ENCODE data around the gene CCDC54.
"Not testable (repeated sequence)": the region's sequence is repeated elsewhere in the genome, so short reads cannot be mapped to it uniquely, and the experiment has no call there.

CCDC54 gene

DNA sequence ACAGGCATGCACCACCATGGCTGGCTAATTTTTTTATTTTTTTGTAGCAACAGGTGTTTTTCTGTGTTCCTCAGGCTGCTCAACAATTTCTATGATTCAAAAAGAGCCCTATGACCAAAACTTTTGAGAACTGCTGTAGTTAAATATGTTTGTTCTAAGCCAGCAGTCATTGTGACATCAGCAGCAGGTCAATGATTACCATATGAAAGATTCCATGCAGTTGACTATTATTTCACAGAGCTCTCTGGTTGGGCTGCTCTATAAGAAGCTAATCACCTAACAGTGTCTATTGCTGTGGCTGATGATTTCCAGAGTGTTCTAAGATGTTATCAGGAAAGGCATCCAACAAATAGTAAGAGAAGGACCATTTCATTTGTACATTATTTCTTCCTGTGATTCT is at the start of gene CCDC54:
Gene CCDC54 (plus strand): TSS at position 289 of the 400 bp plus-strand sequence. CDS start 149 bp downstream, outside the sequence.
- no peak for DNase-seq

DNA sequence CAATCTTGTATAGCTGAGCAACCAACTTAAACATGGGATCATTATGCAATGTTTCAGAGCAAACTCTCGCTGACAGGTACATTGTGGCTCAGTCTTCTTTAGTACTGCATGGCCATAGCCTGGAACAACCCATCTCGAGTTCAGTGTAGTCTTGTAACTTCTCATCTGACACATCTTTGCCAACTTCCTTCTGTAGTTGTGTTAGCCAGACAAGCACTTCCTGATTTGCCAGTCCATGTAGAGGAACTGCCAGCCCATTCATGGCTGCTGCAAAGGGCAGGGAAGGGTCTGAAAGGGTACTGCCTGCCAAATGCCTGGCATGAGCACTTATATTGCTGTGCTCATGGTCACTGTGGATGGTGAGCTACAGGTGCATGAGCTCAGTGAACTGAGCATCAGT is 49.2 kb upstream of the CCDC54 start:
- DNase-seq = no peak

DNA sequence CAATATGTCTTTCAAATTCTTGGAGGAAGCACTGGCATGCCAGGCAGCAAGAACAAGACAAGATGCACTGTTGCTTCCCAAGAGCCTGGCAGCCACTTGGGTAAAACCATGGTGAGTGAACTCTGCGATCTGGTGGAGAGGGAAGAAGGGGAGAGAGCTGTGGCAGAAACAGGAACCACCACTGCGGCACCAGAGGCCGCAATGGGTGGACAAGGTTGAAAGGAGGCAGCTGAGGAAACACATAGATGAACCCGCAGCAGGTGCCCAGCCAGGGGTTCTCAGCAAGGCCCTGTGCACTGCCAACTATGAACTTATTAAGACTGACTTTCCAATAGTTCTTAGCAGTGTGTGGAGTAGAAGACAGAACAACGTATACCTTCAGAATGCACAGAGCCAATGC is 48.2 kb upstream of the CCDC54 start:
- no peak for DNase-seq

DNA sequence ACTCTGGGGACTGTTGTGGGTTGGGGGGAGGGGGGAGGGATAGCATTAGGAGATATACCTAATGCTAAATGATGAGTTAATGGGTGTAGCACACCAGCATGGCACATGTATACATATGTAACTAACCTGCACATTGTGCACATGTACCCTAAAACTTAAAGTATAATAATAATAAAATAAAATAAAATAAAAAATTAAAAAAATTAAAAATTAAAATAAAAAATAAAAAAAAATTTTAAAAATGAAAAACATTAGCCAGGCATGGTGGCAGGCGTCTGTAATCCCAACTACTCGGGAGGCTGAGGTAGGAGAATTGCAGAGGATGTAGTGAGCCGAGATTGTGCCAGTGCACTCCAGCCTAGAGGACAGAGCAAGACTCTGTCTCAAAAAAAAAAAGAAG is 37.5 kb upstream of the CCDC54 start:
- not testable (repeated sequence) for DNase-seq

DNA sequence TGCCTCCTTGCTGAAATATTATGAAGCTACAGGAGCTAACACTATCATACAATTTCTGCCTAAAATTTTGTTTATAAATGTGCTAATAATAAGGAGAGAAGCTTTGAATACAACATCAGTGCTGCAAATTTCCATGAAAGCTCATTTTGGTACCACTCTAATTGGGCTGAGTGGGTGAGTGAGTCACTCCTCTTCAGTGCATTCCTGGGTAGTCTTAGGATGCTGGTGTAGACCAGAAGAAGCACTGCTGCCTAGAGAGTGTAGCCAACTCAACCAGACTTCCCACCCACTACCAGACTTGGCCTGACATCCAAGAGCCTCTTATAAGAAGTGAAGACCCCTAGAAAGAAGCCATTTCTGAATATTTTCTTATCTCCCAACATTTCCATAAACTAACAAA is 32.5 kb upstream of the CCDC54 start:
- no peak for DNase-seq

DNA sequence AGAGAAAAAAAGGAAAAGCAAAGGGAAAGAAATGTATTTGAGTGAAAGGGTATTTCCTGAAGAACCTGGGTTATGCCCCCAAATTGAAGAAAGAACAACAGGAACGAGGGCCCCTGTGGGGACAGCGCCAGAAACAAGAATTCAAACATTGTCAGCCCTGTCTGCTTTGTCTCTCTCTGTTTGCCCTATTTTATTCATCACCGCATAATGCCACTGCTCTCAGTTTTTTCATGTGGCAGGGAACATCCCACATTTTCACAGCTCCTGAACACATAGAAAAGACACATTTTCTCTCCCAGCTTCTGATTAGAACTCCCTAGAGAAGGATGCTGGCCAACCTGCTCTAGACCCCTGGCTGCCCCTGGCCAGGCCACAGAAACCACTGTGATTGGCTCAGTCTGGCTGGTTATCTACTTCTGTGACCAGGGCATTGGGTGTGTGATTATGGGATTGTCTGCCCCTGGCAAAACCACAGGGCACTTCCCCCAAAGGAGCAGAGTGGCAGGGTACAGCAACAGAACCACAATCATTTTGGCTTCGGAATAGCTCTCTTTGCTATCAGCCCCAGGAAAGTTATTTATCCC is 31.3 kb upstream of the CCDC54 start:
- no peak for DNase-seq

DNA sequence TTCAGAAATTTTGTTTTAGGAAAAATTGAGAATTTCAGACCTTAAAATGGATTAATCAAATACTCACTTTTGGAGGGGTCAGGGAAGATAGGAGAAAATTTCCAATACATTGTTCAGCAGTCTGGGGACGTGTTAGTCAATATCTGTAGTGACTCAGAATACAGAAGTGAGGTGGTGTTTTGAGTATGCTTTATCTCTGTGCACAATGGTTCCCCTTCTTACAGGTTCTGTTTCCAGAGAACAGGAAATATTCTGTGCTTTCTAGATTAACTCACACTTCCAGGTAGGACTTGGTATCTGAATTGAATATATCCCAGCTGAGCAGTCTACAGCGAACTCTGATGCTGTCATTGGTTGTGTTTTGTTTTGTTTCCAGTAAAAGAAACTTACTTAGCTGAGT is 30.7 kb upstream of the CCDC54 start:
- no peak for DNase-seq

DNA sequence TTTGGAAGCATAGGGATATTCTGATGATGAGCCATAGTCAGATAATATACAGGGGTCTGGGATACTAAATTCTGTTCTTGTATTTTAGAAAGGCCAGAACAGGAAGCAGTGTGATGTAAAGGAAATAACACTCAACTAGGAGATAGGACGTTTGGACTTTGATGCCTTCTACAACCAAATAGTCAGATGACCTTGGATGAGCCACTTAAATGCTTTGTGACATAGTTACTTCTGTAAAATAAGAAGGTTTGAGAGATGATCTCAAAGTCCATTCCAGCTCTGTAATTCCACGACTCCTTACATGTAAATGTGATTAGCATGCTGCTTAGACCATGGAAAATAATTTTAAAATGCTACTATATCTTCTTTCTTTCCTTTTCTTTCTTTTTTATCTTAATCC is 29.5 kb upstream of the CCDC54 start:
- no peak for DNase-seq

DNA sequence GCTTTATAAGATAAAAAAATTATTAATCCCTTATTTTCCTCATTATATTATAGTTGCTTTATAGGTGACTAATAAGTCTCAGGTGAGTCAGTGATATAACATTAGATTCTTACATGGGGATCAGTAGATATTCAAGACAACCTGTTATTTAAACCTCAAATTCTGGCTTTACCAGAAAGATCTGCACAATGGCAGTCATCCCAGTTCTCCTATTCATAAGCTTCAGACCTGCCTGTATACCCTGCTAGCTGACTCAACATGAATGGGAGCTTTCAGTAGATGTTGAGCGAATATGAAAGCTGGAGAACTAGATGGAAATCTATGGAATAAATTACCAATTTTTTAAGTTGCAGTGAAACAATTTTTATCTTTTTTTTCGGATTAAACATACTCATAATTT is 20.5 kb upstream of the CCDC54 start:
- DNase-seq = no peak

DNA sequence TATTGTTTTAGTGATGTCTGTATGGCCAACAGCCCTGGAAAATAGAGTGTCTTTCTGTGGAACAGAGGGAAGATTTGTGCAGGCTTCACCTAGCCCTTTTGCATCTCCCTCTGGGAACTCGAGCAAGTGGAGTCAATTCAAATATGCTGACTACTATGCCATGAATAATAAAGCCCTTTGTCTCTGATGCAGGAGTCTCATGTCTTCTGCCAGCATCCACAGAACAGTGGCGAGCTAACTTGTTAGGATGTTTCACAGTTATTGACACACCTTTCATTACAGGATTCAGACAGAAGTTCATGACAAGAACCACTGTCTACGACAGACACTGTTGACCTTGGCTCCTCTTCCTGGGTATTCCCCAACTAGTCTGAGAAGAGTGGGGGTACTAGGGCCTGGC is 15.6 kb upstream of the CCDC54 start:
- no peak for DNase-seq

DNA sequence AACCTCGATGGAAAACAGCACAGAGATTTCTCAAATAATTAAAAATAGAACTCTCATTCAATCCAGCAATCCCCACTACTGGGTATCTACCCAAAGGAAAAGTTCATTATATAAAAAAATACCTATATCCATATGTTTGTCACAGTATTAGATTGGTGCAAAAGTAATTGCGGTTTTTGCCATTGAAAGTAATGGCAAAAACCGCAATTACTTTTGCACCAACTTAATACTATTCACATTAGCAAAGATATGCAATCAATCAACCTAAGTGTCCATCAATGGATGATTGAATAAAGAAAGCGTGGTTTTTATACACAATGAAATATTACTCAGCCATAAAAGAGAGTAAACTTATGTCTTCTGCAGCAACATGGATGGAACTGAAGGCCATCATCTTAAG is 12.2 kb upstream of the CCDC54 start:
- no peak for DNase-seq

DNA sequence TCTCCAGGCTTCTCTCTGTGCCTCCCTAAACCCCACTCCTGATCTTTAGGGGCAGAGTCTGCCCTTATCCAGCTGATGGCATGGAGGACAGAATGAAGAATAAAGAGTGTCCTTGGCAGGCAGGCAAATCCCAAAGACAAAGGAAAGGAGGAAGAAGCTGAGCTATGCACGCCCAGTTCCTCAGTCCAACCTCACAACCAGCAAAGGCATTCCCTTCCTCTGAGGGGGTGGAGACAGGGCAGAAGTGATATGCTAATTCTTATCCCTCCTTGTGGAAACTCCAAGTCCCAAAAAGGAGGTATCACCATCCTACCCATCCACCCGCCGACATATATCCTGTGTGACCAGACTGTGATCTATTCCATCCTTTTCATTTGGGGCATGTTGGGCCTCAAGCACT is 10.5 kb upstream of the CCDC54 start:
- DNase-seq = peak; percentile 32

DNA sequence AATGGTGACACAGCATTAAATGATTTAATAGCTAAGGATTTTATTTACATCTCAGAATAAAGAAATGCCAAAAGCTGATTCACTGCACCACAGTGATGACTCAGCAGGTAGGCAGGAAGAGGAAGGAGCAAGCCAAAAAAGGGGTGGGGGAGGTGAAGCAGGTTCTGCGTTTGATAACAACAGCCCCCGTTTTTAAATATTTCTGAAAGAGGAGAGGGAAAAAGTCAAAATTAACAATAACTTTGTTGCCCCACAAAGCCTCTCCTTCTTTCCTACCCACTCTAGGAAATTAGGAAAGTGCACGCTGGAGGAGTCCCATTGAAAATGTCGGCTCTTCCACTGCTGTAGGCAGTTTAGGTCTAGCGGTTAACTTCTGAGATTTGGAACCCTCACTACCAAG is 9.9 kb upstream of the CCDC54 start:
- peak; percentile 85 for DNase-seq

DNA sequence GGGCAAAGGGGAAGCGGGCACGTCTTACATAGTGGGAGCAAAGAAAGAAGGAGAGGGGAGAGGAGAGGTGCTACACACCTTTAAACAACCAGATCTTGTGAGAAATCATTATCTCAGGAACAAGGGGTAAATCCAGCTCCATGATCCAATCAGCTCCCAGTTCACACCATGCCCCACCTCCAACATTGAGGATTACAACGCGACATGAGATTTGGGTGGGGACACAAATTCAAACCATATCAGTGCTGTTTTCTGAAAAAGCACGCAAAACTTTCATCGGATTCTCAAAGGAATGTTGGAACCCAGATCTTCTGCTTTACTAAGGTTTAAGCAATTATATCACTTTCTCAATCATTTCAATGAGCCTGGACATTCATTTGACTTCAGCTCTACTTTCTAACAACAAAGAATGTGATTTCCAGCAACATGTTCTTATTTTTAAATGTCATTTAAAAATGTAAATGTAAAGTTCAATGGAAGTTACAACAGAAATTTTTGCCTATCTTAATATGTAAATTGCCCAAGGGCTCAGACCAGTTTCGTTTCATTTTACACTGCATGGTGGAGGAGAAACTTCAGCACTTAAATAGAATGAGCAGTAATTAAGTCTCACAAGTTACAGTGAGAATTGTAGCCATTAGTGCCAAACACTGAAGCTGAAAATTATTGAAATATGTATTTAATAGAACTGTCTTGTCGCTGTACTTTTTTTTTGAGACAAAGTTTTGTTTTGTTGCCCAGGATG is 8.4 kb upstream of the CCDC54 start:
- DNase-seq = no peak

DNA sequence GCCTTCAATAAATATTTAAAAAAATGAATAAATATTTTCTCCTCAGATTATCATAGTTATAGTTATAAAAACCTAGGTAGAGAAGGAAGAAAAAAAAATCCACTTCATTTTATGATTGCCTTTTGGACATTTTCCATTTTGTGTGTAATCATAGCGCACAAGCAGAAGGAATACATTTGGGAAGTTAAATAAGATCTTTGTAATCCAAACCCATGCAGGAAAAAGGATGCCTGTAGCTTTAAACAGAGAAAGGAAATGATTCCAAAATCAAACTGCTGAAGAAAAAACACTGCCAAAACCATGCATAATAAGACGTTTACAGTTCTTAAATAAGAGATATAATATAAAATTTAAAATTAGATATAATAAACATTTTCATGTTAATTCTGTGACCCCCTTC is 7.4 kb upstream of the CCDC54 start:
- DNase-seq = no peak

DNA sequence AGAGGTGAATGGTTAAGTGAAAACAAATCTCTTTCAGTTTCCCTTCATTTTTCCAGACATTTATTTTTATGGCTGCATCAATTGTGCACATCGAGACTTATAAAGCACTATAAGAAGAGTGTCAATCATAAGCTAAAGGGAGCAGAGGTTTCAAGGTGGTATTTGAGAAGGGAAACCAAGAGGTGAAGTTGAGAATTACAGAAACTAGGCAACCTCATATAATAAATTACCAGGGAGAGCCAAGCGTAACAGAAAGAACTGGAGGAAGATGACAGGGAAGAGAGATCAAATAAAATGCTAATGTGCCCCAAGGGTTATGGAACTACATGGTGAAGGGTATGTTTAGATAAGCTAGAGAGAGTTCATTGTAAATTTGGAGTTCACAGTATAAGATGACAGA is 6.3 kb upstream of the CCDC54 start:
- DNase-seq = no peak

DNA sequence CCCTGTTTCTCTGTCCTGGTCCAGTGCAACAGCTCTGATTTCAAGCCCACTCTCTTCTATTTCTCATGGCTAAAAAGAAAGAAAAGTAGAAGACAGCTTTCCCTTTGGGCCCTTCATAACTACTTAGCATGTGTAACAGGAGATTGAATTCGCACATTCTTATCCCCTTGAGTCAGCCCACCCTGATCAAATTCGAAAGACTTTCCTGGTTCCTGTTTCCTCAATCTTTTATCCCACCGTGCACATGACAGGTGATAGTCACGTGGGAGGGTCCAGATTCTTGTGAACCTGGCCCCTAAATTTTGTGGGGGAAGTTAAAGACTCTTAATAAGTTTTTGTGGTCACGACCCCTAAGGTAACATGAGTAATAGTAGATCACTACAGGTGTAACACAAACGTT is 4.7 kb upstream of the CCDC54 start:
- DNase-seq = no peak

DNA sequence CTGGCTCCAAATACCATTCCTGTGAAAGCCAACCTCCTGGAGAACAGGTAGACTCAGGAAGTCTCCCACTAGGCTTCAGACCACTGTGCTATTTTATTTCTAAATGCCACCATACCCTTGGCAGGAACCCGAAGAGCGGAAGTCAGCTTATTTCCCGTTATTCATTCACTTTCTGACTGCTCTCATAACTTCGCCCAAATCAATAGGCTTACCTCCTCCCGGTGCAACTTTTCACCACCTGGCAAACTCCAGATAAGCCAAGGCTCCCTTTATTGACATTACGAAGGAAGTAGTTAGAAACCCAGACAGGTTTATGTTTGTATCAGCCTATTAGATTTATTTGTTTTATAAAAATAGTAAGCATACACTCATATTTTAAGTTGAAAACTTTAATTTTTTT is 3.3 kb upstream of the CCDC54 start:
- no peak for DNase-seq

DNA sequence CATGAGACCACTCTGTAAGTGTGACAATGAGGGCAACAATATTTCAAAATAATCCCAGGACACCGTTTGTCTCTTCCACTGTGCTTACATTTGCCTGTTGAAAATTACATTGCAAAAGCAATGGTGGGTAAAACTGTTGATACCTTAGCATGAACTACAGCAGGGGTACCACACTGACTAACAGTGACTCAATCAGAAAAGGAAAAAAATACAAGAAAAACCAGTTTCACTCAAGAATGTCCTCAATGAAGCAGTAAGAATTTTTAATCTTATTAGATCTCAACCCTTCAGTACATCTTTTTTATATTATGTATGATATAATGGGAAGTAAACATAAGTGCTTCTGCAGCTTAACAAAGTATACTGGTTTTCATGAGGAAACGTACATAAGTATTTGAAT is 1.6 kb upstream of the CCDC54 start:
- no peak for DNase-seq

DNA sequence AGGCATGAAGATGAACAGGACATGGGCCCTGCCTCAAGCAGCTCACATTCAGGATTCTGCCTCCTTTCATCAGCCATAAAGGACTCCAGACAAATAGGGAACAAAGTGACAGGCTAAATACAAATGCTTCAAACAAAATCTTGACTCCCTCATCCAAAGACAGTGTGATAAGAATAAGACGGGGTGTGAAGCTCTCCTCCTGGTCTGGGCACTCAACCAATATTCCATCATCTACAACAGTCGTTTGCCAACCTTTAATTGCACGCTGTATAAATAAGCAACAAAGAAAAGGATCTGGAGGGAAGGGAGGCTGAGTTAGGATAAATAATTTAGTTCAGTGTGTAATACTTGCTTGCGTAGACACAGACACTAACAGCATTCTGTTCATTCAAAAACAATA is 5.4 kb downstream of the CCDC54 start:
- no peak for DNase-seq

DNA sequence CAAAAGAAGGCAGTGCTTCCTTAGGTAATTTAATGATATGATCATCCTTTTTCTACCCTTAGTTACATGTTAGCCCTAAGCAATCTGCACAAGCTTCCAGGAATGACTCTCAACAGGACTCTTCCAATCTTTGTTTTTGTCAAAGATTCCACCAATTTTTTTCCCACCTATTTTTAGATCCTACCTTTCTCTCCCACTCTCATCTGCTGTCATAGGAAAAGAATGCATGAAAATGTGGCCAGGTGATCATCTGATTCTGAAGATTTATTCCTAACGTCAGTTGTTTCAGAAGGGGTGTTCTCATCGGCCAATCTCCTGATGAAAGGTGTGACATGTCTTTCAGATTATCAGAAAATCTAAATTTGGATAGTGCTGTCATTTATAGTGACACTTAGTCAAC is 7.2 kb downstream of the CCDC54 start:
- no peak for DNase-seq

DNA sequence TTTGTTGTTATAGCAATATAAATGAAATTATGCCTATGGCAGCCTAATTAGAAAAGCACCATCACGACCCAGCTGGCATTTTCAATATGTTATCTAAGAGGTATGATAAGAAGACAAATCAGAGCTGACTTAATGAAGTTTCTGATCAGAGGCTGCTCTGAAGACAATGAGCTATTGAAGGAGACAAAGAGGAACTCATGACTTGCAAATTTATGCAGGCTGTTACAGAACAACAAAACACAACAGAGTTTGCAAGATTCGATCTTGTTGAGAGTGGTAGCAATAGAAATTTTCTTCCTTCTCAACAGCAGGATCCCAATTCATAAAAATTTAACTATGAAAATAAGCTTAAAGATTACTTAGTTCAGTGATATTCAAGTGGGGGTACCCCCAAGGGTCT is 7.7 kb downstream of the CCDC54 start:
- DNase-seq = no peak

DNA sequence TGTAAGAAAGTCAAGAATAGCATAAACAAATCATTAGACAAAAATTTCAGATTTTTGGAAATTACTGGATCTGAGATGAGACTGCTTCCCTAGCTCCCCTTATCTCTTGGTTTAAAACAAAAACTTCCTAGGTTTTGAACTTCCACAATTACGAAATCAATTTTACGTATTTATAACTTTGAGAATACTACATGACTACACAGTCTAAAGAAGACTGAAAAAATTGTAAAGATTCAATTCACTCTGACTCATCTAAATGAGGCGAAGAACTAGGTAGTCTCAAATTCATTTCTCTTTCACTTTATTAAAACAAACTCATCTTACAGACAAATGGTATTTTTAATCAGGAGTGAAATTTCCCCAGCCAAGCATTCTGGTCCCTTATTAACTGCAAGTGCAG is 10.3 kb downstream of the CCDC54 start:
- no peak for DNase-seq

DNA sequence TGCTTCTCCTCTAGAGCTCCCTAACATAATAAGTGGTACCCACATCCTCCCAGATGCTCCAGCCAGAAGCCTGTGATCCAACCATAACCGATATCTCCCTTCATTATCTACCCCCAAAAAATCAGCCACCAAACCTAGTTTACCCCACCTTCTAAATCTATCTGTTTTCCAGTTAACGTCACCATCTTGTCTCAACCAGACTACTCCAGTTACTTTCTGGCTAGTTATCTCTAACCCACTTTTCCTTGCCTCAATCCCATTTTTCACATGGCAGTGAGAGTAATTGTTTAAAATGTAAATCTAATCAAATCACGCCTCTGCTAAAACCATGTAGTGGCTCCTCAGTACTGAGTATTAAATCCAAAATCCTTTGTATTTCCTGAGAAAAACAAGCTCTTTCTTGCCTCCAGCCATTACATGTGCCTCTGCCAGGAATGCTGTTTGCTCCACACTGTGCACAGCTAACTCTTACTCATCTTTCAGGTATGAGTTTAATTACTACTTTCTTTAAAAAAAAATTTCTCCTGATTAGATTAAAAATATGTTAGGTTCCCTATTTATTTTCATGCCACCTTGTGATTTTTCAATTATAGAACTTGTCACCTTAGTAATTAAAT is 15.4 kb downstream of the CCDC54 start:
- peak; percentile 66 for DNase-seq

DNA sequence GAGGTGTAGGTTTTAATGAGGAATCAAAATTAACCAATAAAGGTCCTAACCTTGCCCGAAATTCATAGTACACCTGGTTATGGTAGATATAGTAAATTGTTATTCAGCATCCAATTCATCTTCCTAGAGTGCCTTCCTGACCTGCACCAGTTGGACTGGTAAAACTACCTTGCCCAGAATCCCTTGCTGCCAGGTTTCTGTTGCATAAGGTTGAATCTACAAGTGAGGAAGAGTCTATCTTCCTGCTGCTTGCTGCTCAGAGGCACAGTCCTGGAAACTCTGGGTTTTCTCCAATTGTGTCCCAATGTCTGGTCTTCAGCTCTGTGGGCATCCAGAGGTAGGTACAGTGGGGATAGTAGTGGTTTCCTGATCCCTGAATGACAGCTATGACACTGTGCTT is 17.3 kb downstream of the CCDC54 start:
- no peak for DNase-seq
